GM18519 (cell line): ENCODE results near the gene DERA.
"Not testable (repeated sequence)": the region's sequence is repeated elsewhere in the genome, so short reads cannot be mapped to it uniquely, and the experiment has no call there.

ENCODE experiments used
- ATAC-seq: cut with Tn5 transposase; IDR thresholded peaks from one replicate; pipeline ENCODE4 v1.9.1; 2021; ENCODE audit warnings: mild to moderate bottlenecking, moderate library complexity; ENCODE audit not compliant: unreplicated experiment, low FRiP score

DERA gene

GRCh38 chr12:15910864-15911721 is at the start of gene DERA:
DERA (plus strand) TSS chr12:15911332; CDS start chr12:15911384, 52 bp downstream.
- ATAC-seq, result peak; percentile 78

GRCh38 chr12:15861404-15861803 is 49.7 kb upstream of the DERA start:
- no peak for ATAC-seq

- no peak for ATAC-seq
These were observed 48.3 kb upstream of the DERA start for GRCh38 chr12:15862840-15863239.

DNA sequence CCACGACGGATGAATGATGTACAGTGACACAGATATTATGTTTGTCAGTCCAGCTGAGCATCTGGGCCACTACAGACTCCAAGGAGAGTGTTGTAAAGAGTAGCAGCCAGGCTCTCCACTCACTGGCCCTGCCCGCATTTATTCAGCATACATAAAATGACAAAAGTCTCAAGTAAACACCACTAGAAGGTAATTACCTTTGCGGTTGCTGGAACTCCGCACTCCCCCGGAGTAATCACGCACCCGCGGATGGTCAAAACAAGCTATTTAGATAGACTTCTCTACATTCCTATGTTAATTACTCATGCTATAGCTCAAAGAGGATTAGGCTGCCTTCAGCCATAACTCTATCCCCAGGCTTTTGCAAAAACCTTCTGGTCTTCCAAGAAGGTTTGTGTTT is 47.8 kb upstream of the DERA start:
- ATAC-seq, result no peak

DNA sequence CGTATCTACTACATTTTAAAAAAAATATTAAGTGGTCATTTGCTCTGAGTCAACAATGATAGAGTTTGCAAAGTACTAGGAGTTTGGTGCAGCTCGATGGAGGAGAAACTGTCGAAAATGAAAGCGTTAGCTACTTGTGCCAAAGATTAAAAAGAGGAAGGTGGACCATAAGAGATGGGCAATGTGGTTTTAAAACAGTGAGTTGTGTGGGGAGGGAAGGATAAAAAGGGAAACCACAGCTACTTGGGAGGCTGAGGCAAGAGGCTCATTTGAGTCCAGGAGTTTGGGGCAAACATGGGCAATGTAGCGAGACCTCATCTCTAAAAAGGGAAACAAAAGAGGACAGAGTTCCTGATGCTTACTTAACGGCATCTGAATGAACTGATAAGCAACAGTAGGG is 47.1 kb upstream of the DERA start:
- ATAC-seq, result peak; percentile 91

GRCh38 chr12:15868186-15868585 is 42.9 kb upstream of the DERA start:
- ATAC-seq, result no peak

GRCh38 chr12:15873556-15873955 is 37.6 kb upstream of the DERA start:
- ATAC-seq, result no peak

- ATAC-seq, result not testable (repeated sequence)
These were observed 36.5 kb upstream of the DERA start for GRCh38 chr12:15874556-15875145.

- ATAC-seq, result no peak
These were observed 35.3 kb upstream of the DERA start for GRCh38 chr12:15875863-15876262.

GRCh38 chr12:15879413-15879812 is 31.7 kb upstream of the DERA start:
- no peak for ATAC-seq

- ATAC-seq, result no peak
These were observed 30.4 kb upstream of the DERA start for GRCh38 chr12:15880721-15881120.

DNA sequence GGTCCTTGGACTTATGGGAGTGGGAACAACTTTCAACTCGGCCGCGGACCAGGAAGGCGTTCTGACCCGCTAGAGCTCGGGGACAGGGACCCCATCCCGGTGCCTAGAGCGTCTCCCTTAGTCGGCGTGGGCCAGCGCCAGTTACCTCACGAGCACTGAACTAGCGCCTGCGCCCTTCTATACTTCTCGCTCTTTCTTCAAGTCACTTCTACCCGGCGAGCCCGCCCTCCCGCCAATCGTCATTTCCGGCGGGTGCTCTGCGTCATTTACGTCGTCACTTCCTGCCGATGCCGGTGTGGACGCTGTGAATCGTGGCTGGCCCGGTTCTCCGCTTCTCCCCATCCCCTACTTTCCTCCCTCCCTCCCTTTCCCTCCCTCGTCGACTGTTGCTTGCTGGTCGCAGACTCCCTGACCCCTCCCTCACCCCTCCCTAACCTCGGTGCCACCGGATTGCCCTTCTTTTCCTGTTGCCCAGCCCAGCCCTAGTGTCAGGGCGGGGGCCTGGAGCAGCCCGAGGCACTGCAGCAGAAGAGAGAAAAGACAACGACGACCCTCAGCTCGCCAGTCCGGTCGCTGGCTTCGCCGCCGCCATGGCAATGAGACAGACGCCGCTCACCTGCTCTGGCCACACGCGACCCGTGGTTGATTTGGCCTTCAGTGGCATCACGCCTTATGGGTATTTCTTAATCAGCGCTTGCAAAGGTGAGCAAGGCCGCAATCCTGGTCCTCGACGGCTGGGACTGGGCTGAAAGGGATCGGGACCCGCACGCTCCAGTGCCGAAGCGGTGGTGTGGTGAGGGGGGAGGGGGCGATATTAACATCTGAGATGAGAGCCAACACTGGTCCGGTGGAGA is 28.8 kb upstream of the DERA start, which contains the start of gene STRAP:
STRAP (plus strand) TSS at position 270 of the 854 bp plus-strand sequence; CDS start at position 591, 321 bp downstream.
- ATAC-seq, result peak; percentile 95

DNA sequence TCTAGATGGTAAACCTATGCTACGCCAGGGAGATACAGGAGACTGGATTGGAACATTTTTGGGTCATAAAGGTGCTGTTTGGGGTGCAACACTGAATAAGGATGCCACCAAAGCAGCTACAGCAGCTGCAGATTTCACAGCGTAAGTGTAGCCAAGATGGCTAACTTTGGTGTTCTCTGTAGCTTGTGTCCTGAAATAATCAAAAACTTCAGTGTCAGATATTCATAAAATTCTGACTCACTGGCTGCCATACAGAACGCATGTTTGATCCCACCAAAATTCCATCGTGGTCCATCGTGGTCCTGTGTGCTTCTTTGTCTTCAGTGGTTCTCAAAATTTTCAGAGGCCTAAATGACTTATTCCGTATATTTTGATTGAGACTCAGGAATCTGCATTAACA is 27.6 kb upstream of the DERA start:
- no peak for ATAC-seq

DNA sequence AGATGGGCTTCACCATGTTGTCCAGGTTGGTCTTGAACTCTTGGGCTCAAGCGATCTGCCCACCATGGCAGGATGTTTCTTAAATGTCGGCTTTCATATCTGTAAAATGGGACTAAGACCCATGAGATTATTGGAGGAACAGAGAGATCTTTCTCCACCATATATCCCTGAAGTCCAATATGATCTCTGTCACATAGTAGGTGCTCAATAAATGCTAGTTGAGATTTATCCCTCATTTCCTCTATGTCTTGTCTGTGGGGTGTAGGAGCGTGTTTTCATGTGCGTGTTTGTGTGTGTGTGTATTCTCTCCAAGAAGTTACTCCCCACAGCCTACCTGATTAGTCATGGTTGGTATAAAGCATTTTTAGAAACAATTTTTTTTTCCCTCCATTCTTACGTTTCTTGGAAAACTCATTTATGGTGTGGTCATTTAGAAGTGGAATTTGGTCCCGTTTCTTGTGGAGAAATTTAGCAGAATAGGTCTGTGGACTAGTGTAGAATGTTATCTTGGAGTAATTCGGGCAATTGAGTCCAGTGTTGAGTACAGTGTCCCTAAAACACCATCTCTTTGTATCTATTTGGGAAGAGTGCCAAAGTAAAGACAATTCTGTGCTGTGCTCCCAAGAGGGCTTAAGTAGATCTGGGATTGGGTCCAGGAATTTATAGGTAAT is 24.6 kb upstream of the DERA start:
- no peak for ATAC-seq

- no peak for ATAC-seq
These were observed 23.9 kb upstream of the DERA start for GRCh38 chr12:15887043-15887817.

- ATAC-seq, result no peak
These were observed 18.4 kb upstream of the DERA start for GRCh38 chr12:15892645-15893259.

GRCh38 chr12:15893260-15893659 is 17.9 kb upstream of the DERA start:
- no peak for ATAC-seq

GRCh38 chr12:15896867-15897266 is 14.3 kb upstream of the DERA start:
- no peak for ATAC-seq

DNA sequence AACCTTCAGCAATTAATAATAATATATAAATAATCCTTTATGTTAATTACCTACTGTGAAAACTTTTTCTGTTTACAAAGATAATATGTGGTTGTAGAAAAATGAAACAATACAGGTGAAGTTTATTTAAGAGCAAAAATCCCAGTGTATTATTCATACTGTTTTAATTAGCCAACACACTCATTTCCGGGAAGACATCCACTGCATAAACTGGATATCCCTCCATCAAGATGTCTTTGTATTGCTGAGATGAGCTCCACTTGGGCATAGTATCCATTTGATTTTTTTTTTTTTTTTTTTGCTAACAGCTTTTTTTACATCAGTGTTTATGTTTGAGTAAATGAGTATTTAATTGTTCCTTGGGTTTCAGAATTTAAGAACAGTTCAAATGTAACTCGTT is 13.7 kb upstream of the DERA start:
- ATAC-seq, result no peak
